GM13977 (cell line): Measurements from ENCODE around the gene NTRK2.

Experiments
- DNase-seq: peaks from one replicate; pipeline ENCODE4 v3.0.0; 2012; ENCODE audit warnings: low spot score
- CTCF ChIP-seq: IDR thresholded peaks from 2 replicates; pipeline ENCODE4 v1.5.1; 2012; ENCODE audit warnings: mild to moderate bottlenecking, control low read depth; ENCODE audit not compliant: insufficient read depth; ENCODE audit errors: extremely low read depth, missing control alignments
- in situ Hi-C: fragments of 300-500 bp; cut with MboI; formaldehyde crosslinking; loops from one replicate; pipeline ENCODE4 v1.12.0; 2022; ENCODE audit warnings: low sequenced_read_pairs, low pct_unique_long_range_greater_than_20kb, mixed read lengths, inconsistent platforms; ENCODE audit not compliant: unreplicated experiment

NTRK2 gene

DNA sequence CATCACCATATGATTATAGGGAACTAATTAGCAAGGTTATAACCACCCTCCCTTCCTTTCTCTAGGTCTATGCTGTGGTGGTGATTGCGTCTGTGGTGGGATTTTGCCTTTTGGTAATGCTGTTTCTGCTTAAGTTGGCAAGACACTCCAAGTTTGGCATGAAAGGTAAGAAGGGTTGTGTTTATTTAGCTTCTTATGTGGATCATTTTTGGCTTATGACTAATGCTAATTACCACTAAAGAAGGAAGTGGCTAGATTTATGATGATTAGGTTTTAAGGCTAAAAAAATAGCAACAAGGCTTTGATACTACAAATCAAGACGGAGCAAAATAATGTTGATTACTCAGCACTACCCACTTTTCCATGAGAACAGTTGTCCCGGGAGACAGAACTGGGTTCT, 82.4 kb downstream of the NTRK2 start:
- TF ChIP-seq CTCF: no peak
- no peak for DNase-seq
- in situ Hi-C loops: no loop called here

GRCh38 chr9:84754461-84754860, 84.9 kb downstream of the NTRK2 start:
- no peak for DNase-seq
- TF ChIP-seq CTCF: no peak
- in situ Hi-C loops: no loop called here

GRCh38 chr9:84754881-84755280, 85.4 kb downstream of the NTRK2 start:
- in situ Hi-C loops: no loop called here
- no peak for TF ChIP-seq CTCF
- no peak for DNase-seq

DNA sequence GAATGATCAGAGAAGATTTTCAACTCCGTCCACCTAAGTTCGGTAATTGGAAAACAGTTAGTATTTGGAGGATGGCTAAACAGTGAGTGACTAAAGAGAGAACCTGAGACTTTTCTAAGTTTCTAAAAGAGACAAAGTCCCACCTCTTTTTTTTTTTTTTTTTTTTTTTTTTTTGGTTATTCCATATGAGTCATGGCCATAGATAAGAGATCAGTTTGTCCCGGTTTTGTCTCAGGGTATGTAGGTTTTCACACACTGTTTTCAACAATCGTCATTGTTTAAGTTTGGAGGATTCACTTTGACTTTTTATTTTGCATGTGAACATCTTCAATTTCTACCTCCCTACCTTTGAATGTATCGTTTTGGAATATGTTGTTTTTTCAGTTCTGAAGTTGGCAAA, 85.9 kb downstream of the NTRK2 start:
- TF ChIP-seq CTCF: no peak
- in situ Hi-C loops: no loop called here

DNA sequence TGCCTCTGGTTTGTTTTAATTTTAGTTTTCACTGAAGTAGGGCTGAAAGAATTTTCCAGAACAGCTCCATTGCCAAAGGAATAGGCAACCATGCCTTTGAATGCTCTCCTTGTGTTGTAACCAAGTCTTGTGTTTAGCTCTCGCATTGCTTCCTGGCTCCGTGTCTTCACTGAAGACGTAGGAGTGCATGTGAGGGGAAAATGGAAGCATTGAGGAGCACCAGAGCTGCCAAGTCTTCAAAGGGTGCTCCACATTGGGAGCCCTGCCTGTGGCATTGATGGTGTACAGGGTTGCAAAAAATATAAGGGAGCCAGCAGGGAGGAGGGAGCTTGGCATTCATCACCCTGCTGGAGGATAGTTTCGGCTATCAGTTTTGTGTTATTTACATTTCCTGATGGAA, 86.6 kb downstream of the NTRK2 start:
- in situ Hi-C loops: no loop called here
- TF ChIP-seq CTCF: no peak
- DNase-seq: no peak

More for the DNA sequence above, 85.9 kb downstream of the NTRK2 start:
- DNase-seq: no peak

DNA sequence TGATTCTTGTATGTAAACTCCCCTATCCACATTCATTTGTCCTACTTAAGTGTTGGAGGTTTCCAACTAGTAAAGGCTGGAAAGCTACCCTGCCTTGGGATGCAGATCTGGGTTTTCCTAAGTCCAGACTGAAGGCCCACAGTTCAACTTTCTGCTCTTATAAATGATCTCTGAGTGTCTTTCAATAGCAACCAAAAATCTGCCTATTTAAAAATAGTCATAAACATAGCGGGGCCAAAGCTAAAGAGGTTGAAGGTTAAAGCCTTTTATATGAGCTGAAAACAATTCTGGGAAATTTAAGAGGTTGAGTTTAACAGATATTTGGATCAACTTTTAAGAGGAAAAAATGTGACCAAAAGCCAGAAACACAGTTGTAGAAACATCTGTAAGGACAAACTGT, 87.2 kb downstream of the NTRK2 start:
- DNase-seq: no peak
- in situ Hi-C loops: no loop called here
- no peak for TF ChIP-seq CTCF

- no peak for DNase-seq
- in situ Hi-C loops: no loop called here
- no peak for TF ChIP-seq CTCF
Measured at GRCh38 chr9:84758817-84759216, 89.3 kb downstream of the NTRK2 start.
